Activated T-cell treated with anti-CD3 and anti-CD28 coated beads for 4 hours (primary cell): ENCODE measurements around the gene CYLC1.

Experiments used
- DNase-seq: peaks from one replicate; pipeline ENCODE4 v3.0.0-alpha.2; 2020

Gene CYLC1

DNA sequence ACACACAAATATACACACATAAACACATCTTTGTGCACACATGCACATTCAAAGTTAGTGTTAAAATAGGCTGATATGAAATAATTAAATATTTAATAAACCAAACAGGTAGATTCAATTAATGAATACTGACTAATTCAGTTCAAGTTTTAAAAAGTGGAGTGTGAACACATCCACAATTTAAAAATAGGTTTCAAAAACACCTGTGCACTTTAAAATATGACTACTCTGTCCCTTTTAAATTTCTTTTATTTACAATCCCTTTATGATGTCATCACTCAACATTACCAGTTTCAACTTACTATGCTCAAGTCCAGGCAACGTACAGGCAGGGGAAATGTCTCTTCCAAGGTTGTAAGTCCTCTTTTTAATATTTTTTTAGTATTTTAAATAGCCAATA lies at the start of gene CYLC1:
Gene CYLC1, plus strand, starts transcription at position 301 of the 400 bp plus-strand sequence. Its CDS starts 37 bp downstream, at position 338.
- no peak for DNase-seq

DNA sequence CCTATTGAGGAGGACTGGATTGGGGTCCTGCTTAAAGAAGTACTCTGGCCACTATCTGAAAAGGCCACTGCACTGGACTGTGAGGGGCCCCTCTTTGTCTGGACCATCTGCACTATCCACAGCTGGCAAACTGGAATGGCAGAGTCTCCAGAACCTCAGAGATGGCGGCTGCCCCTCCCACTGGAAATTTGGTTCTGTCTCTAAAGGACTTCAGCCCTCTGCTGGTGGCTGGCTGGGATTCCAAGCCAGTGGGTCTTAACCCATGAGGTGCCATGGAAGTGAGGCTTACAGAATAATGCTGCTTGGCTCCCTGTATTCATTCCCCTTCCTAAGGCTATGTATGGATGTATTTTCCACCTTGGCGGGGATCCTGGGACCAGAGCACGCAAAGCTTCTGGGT lies 41.6 kb upstream of the CYLC1 start:
- DNase-seq = no peak

DNA sequence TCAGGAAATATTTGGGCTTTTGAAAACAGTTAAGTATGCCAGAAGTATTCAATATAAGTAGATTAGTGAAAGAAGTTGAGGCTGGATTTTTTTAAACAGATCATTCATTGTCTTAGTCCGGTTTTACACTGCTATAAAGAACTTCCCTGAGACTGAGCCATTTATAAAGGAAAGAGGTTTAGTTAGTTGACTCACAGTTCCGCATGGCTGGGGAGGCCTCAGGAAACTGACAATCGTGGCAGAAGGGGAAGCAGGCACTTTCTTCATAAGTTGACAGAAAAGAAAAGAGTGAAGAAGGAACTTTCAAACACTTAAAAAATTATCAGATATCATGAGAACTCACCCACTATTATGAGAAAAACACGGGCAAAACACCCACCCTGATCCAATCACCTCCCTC lies 31.1 kb upstream of the CYLC1 start:
- DNase-seq = no peak

- DNase-seq = no peak
Observed at GRCh38 chrX:83845397-83845796, 15.5 kb upstream of the CYLC1 start.

DNA sequence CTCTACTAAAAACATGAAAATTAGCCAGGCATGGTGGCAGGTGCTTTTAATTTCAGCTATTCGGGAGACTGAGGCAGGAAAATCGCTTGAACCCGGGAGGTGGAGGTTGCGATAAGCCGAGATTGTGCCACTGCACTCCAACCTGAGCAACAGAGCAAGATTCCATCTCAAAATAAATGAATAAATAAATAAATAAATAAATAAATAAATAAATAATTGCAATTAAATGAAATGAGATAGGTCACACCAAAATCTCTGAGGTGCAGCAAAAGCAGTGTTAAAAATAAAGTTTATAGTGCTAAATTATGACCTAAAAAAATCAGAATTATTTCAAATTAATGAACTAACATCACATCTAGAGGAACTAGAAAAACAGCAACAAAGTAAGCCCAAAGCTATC lies 13.6 kb upstream of the CYLC1 start:
- DNase-seq = no peak

DNA sequence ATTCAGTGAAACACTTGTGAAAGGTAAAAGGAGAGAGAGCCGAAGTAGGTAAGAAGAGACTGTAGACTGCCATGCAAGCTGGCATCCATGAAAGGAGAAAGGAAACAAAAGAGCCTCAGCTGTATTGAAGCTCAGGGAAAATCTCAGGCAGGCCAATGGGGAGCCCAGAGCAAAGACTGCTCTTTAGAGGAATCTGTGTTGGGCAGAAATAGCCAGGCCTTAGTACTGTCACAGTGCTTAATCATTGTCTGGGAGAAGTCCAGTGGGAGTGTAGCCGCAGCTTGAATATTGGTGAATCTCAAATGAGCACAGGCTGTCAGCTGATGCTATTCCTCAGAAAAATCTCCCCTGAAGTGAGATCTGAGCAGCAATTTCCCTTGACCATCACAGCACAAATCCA lies 27.6 kb downstream of the CYLC1 start:
- no peak for DNase-seq

- DNase-seq = no peak
Observed at GRCh38 chrX:83892433-83892832, 31.5 kb downstream of the CYLC1 start.

- no peak for DNase-seq
Observed at GRCh38 chrX:83906921-83907320, 46.0 kb downstream of the CYLC1 start.

GRCh38 chrX:83916525-83916924 lies 55.6 kb downstream of the CYLC1 start:
- no peak for DNase-seq

- DNase-seq = no peak
Observed at GRCh38 chrX:83934220-83934619, 73.3 kb downstream of the CYLC1 start.
